Calu3 (cell line): ENCODE measurements around the gene SVOP. TPM values are rescaled to one million over a fixed set of nuclear protein-coding genes. Genes with fewer than 3 reads are reported as not detected.
"Not testable (repeated sequence)": the region's sequence is repeated elsewhere in the genome, so short reads cannot be mapped to it uniquely, and the experiment has no call there.

Experiments used
- BruUV-seq: library from RNA; stranded (reverse); fragments of 400-500 nt; replicated peaks from 2 replicates; lab custom pipeline; 2021; lab: Mats Ljungman, UMichigan
- CTCF ChIA-PET: fragments of 300-600 bp; sonication (Branson Sonifier 250); formaldehyde crosslinking; loops from one replicate; lab custom pipeline; 2022; ENCODE audit warnings: antibody characterized with exemption; lab: Charles Lee
- DNase-seq: peaks from one replicate; pipeline ENCODE4 v3.0.0; 2022
- H3K27ac Mint-ChIP-seq: one replicate; pipeline ENCODE4 v1.8.0; 2022; ENCODE audit warnings: mixed read lengths; ENCODE audit not compliant: unreplicated experiment
- H3K27me3 Mint-ChIP-seq: one replicate; pipeline ENCODE4 v1.8.0; 2022; ENCODE audit warnings: mixed read lengths; ENCODE audit not compliant: unreplicated experiment
- H3K36me3 Mint-ChIP-seq: one replicate; pipeline ENCODE4 v1.8.0; 2022; ENCODE audit warnings: mild to moderate bottlenecking, moderate library complexity, mixed read lengths; ENCODE audit not compliant: insufficient read depth, unreplicated experiment
- H3K4me1 Mint-ChIP-seq: one replicate; pipeline ENCODE4 v1.8.0; 2022; ENCODE audit warnings: mild to moderate bottlenecking, low read depth, mixed read lengths; ENCODE audit not compliant: unreplicated experiment
- H3K4me3 Mint-ChIP-seq: one replicate; pipeline ENCODE4 v1.8.0; 2022; ENCODE audit warnings: mild to moderate bottlenecking, low read depth, moderate library complexity, mixed read lengths; ENCODE audit not compliant: unreplicated experiment
- H3K9me3 Mint-ChIP-seq: one replicate; pipeline ENCODE4 v1.8.0; 2022; ENCODE audit warnings: low read depth, mixed read lengths; ENCODE audit not compliant: unreplicated experiment
- intact Hi-C: fragments of 100-400 bp; cut with micrococcal nuclease; formaldehyde crosslinking; loops from one replicate; pipeline ENCODE4 v1.10.0; 2022; ENCODE audit not compliant: unreplicated experiment
- total RNA-seq: library from RNA; stranded (reverse); gene quantifications from 2 replicates; pipeline ENCODE4 v1.2.3, GENCODE V29; 2022
- TF ChIP-seq, protein P1 (sequence below): fragments of 200-600 bp; IDR thresholded peaks from one replicate; pipeline ENCODE4 v1.8.0; 2022; ENCODE audit warnings: antibody characterized with exemption; ENCODE audit not compliant: unreplicated experiment

The SVOP gene
- total RNA-seq, 1 experiment from 2014 or later, result not detected

DNA sequence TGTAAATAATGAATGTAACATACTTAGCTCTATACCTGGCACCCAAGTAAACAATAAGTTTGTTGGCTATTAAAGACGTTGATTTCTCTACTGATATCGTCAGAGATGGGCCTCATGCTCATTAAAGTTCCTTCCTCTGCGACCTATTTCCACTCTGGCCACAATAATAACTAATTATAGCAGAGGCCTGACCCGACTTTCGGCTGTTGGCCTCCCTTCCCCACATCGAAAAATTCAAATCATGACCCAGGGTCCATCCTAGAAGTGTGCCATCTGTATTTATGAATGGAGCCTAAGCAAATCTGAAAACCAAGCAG, 31.2 kb upstream of the SVOP start:
- TSS peak; percentile 41 for BruUV-seq
- CTCF ChIA-PET, result interaction anchor here (0.8 kb wide), 1 partner anchor 214 kb away, joined by 4 read pairs; no protein-coding TSS in a partner anchor

DNA sequence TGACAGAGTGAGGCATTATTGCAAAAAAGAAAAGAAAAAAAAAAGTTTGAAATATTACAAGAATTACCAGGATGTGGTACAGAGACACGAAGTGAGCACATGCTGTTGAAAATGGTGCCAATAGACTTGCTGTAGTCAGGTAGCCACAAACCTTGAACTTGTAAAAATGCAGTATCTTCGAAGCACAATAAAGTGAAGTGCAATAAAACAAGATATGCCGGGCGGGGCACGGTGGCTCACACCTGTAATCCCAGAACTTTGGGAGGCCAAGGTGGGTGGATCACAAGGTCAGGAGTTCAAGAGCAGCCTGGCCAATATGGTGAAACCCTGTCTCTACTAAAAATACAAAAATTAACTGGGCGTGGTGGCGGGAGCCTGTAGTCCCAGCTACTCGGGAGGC, 28.9 kb upstream of the SVOP start:
- BruUV-seq, intact Hi-C loops, H3K4me3 Mint-ChIP-seq: not testable (repeated sequence)

More for the DNA sequence above, 31.2 kb upstream of the SVOP start:
- no peak for DNase-seq
- Mint-ChIP-seq H3K27ac (peak overlapping the region; percentile 85), H3K4me1 (peaks cover 11% of the 10 kb centered on the region), H3K4me3 (peak overlapping the region; percentile 93), H3K9me3 (no peaks in the 10 kb centered on the region), H3K36me3 (peaks cover 21% of the 10 kb centered on the region), H3K27me3 (no peaks in the 10 kb centered on the region)
- TF ChIP-seq, protein P1, sequence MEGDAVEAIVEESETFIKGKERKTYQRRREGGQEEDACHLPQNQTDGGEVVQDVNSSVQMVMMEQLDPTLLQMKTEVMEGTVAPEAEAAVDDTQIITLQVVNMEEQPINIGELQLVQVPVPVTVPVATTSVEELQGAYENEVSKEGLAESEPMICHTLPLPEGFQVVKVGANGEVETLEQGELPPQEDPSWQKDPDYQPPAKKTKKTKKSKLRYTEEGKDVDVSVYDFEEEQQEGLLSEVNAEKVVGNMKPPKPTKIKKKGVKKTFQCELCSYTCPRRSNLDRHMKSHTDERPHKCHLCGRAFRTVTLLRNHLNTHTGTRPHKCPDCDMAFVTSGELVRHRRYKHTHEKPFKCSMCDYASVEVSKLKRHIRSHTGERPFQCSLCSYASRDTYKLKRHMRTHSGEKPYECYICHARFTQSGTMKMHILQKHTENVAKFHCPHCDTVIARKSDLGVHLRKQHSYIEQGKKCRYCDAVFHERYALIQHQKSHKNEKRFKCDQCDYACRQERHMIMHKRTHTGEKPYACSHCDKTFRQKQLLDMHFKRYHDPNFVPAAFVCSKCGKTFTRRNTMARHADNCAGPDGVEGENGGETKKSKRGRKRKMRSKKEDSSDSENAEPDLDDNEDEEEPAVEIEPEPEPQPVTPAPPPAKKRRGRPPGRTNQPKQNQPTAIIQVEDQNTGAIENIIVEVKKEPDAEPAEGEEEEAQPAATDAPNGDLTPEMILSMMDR, result no peak
- intact Hi-C loops, result loop anchor here (1.0 kb wide), 1 partner anchor 32 kb away; no protein-coding TSS in a partner anchor

DNA sequence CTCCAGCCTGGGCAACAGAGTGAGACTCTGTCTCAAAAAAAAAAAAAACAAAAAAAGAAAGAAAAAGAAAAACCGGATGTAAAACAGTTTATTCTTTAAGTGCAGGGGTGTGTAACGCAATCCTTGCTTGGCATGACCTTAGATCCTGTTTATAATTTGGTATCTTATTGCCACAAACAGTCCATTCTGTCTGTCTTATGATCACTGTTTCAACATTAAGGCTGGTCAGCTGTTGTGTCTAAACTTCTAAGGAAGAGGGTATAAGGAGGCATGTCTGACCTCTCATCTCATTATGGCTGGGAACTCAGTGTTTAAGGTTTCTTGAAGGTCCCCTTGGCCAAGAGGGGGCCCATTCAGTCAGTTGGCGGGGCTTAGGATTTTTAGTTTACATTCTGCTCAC, 27.8 kb upstream of the SVOP start:
- H3K4me1 Mint-ChIP-seq, intact Hi-C loops, H3K27ac Mint-ChIP-seq, H3K9me3 Mint-ChIP-seq, BruUV-seq, DNase-seq, H3K4me3 Mint-ChIP-seq: not testable (repeated sequence)
- Mint-ChIP-seq H3K27me3 (peaks cover 11% of the 10 kb centered on the region), H3K36me3 (peaks cover 18% of the 10 kb centered on the region)
- CTCF ChIA-PET, result interaction anchor here (0.7 kb wide), 1 partner anchor 11 kb away, joined by 5 read pairs; no protein-coding TSS in a partner anchor

More for the DNA sequence above, 28.9 kb upstream of the SVOP start:
- peaks cover 21% of the 10 kb centered on the region for H3K36me3 Mint-ChIP-seq
- H3K9me3 Mint-ChIP-seq, CTCF ChIA-PET, DNase-seq, H3K27ac Mint-ChIP-seq, H3K27me3 Mint-ChIP-seq: not testable (repeated sequence)
- H3K4me1 Mint-ChIP-seq, result peaks cover 11% of the 10 kb centered on the region

DNA sequence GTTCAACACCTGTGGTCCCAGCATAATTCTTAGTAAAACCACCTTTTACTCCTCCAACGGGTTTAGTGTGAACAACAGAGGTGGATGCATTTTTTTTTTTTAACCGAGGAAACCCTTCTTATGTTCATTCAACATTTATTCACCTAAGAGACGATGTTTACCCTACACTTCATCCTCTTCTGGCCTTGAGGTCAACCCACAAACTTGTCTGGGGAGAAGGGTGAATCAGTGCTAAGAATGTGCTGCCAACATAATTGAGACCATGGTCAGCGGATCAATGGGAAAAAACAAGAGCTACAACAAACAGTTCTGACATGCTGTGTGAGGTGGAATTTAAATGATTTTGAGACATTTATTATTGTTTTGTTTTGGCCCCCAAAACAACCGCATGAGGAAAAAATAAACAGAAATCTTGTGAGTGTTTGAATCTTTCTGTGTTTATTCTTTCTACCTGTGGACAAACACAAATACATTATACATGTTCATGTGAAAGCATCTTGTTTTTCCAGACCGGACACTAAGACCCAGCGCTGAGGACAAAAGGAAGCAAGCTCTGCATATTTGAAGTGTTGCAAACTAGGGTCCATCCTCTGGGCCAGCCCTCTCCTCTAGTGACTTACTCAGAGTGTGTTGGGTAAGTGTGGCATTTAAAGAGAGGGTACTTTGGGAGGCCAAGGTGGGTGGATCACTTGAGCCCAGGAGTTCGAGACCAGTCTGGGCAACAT, 26.4 kb upstream of the SVOP start:
- intact Hi-C loops, result no loop called here
- CTCF ChIA-PET, result interaction anchor here (0.5 to 0.8 kb wide), 3 partner anchors 10 to 1198 kb away, joined by 3 to 5 read pairs (median 3); no protein-coding TSS in a partner anchor
- no peak overlapping the region for H3K4me3 Mint-ChIP-seq
- peaks cover 26% of the 10 kb centered on the region for H3K27me3 Mint-ChIP-seq
- peak; percentile 27 for DNase-seq
- peaks cover 3% of the 10 kb centered on the region for H3K36me3 Mint-ChIP-seq
- no peak overlapping the region for H3K27ac Mint-ChIP-seq
- H3K4me1 Mint-ChIP-seq, result no peaks in the 10 kb centered on the region
- TF ChIP-seq, protein P1, result no peak
- BruUV-seq, result no TSS peak
- H3K9me3 Mint-ChIP-seq, result no peaks in the 10 kb centered on the region

DNA sequence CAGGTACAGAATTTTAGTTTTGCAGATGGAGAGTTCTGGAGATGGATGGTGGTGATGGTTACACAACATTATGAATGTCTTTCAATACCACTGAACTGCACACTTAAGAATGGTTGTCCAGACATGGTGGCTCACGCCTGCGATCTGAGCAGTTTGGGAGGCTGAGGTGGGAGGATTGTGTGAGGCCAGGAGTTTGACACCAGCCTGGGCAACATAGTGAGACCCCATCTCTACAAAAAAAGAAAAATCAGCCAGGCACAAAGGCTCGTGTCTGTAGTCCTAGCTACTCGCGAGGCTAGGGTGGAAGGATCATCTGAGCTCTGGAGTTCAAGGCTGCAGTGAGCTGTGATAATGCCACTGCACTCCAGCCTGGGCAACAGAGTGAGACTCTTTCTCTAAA, 23.4 kb upstream of the SVOP start:
- Mint-ChIP-seq H3K9me3 (no peaks in the 10 kb centered on the region), H3K36me3 (no peaks in the 10 kb centered on the region), H3K4me3 (no peak overlapping the region), H3K27me3 (peaks cover 44% of the 10 kb centered on the region), H3K4me1 (no peaks in the 10 kb centered on the region), H3K27ac (no peak overlapping the region)
- intact Hi-C loops, result no loop called here
- CTCF ChIA-PET, result no interaction called here
- no TSS peak for BruUV-seq
- DNase-seq, result no peak
- TF ChIP-seq, protein P1, result no peak
